Measurements from ENCODE around the gene UBR4.
"Not testable (repeated sequence)": the region's sequence is repeated elsewhere in the genome, so short reads cannot be mapped to it uniquely, and the experiment has no call there.

Gene UBR4

DNA sequence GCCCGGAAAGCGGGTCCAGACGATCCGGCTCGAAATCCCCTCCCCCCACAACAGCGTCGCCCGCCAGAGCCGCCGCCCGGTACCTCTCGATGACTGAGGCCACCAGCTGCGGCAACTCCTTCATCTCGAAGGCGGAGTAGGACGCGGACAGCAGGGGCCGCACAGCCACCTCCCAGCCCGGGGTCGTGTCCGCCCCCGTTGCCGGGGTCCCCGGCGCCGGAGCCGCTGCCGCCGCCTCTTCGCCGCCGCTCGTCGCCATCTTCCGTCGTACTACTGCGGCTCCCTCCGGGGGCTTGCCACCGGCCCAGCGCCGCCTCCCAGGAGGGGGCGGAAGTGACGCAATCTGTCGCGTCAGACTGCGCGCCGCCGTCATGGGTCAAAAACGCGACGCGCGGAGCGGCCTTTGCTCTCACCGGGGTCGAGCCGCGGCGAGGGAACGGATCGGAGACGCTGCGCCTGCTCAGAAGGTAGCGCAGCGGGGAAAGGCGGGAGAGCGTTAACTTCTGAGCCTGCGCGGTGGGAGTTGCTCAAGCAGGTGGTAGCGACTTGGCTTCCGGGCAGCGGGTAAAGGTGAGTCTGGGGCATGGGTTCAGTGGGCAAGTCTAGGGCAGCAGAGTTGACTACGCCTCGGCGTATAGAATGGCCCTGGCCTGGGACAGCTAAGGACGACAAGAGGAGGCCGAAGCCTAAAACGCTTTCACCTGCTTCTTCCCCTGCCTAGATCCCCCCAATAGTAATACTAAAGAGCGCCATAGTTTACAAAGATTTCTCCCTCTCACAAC, at the start of gene UBR4:
Gene UBR4, minus strand, starts transcription at position 277 of the 782 bp plus-strand sequence. Its CDS starts 18 bp downstream, at position 259.
- peak within 1 kb of the TSS; percentile 93 for H3K4me3 ChIP-seq (ENCODE audit: low read length)
- peak; percentile 81 for DNase-seq (ENCODE audit: low read depth)
- TF ChIP-seq, protein P1, sequence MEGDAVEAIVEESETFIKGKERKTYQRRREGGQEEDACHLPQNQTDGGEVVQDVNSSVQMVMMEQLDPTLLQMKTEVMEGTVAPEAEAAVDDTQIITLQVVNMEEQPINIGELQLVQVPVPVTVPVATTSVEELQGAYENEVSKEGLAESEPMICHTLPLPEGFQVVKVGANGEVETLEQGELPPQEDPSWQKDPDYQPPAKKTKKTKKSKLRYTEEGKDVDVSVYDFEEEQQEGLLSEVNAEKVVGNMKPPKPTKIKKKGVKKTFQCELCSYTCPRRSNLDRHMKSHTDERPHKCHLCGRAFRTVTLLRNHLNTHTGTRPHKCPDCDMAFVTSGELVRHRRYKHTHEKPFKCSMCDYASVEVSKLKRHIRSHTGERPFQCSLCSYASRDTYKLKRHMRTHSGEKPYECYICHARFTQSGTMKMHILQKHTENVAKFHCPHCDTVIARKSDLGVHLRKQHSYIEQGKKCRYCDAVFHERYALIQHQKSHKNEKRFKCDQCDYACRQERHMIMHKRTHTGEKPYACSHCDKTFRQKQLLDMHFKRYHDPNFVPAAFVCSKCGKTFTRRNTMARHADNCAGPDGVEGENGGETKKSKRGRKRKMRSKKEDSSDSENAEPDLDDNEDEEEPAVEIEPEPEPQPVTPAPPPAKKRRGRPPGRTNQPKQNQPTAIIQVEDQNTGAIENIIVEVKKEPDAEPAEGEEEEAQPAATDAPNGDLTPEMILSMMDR (conservative IDR thresholded peaks at IDR 0.05; ENCODE audit: low read depth, low read length): no peak

DNA sequence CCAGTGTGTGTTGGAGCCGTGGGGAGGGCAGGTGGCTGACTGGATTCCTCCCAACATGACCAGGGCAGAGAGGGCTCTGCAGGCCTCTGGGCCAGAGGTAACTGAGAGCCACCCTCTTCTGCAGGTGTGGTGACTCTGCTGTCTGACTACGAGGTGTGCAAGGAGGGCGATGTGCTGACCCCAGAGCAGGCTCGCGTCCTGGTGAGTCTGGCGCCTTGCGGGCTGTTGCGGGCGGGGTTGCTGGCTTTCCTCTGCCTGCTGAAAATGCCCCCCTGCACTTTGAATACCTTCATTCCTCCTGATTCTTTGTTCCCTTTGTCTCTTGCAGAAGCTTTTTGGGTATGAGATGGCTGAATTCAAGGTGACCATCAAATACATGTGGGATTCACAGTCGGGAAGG, 48.3 kb upstream of the UBR4 start:
- TF ChIP-seq, protein P1 (conservative IDR thresholded peaks at IDR 0.05; ENCODE audit: low read depth, low read length): no peak
- no peak overlapping the region for H3K4me3 ChIP-seq (ENCODE audit: low read length)
- no peak for DNase-seq (ENCODE audit: low read depth)

DNA sequence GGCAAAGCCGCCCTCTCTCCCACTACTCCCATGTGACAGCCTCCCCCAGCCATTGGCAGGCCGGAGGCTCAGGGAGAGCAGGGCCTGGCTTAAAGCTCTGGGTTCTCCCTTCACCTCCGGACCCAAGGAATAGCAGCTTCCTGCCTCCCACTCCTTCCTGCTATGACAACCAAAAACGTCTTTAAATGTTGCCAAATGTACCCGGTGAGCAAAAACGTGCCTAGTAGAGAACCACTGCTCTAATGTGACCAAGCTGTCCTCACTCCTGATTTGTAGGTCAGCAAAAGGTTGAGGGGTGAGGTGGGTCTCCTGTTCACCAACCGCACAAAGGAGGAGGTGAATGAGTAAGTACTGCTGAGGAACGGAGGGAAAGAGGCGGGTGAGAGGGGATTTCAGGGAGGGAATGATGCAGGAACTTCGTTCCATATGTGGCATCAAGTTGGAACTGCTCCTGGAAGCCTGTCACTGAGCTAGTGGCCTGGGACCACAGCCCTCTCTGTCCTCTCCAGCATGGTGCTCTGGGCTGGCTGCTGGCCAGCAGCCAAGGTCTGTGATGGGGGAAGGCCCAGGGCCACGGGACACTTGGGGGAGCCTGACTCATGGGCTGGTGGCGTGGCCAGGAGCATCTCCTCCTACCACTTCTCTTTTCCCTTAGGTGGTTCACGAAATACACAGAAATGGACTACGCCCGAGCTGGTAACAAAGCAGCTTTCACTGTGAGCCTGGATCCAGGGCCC, 47.3 kb upstream of the UBR4 start:
- no peak for DNase-seq (ENCODE audit: low read depth)
- TF ChIP-seq, protein P1 (conservative IDR thresholded peaks at IDR 0.05; ENCODE audit: low read depth, low read length): no peak
- H3K4me3 ChIP-seq (ENCODE audit: low read length): no peak overlapping the region

DNA sequence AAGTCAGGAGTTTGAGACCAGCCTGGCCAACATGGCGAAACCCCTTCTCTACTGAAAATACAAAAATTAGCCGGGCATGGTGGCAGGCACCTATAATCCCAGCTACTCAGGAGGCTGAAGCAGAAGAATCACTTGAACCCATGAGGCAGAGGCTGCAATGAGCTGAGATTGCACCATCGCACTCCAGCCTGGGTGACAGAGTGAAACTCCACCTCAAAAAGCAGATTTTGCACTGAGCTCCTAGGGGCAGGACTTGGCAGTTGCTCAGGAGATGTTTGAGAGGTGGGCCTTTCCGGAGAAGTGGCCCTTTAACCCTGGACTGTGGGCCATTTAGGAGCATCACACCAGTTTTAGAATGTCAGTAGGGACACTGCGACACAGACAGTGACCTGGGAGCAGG, 46.2 kb upstream of the UBR4 start:
- DNase-seq (ENCODE audit: low read depth); H3K4me3 ChIP-seq (ENCODE audit: low read length): not testable (repeated sequence)

DNA sequence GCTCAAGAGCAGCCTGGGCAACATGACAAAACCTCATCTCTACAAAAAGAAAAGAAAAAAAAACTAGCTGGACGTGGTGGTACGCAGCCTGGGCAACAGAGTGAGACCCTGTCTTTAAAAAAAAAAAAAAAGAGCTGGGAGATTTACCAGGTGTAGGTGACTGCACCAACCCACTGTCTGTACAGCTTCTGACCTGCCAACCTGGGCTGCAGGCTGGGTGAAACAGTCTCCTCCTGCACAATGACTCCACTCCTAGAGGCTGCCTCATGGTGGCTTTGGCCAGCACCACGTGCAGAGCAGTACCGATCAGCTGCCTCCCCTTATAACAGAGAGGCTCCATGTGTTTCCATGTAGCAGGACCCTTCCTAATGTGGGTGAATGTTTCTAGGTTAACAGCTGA, 45.2 kb upstream of the UBR4 start:
- TF ChIP-seq, protein P1 (conservative IDR thresholded peaks at IDR 0.05; ENCODE audit: low read depth, low read length): no peak
- DNase-seq (ENCODE audit: low read depth): no peak
- H3K4me3 ChIP-seq (ENCODE audit: low read length): no peak overlapping the region

DNA sequence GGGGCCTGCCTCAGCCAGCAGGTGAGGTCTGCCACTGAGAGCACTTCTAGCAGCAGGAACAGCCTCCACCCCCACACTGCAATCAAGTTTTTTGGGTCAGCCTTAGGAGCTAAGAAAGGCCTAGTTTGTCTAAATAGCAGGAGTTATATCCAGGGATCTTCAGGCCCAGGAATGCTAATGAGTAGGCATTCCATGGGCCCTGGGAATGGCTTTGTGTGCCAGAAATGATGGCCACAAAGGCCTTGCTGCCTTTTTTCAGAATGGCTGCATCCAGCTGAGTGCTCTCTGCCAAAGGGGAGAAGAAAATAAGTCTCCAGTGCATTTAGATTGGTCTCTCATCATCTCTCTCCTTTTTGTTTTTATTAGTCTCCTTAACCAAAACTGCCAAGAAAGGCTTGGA, 44.4 kb upstream of the UBR4 start:
- no peak for DNase-seq (ENCODE audit: low read depth)
- TF ChIP-seq, protein P1 (conservative IDR thresholded peaks at IDR 0.05; ENCODE audit: low read depth, low read length): no peak
- H3K4me3 ChIP-seq (ENCODE audit: low read length): no peak overlapping the region

DNA sequence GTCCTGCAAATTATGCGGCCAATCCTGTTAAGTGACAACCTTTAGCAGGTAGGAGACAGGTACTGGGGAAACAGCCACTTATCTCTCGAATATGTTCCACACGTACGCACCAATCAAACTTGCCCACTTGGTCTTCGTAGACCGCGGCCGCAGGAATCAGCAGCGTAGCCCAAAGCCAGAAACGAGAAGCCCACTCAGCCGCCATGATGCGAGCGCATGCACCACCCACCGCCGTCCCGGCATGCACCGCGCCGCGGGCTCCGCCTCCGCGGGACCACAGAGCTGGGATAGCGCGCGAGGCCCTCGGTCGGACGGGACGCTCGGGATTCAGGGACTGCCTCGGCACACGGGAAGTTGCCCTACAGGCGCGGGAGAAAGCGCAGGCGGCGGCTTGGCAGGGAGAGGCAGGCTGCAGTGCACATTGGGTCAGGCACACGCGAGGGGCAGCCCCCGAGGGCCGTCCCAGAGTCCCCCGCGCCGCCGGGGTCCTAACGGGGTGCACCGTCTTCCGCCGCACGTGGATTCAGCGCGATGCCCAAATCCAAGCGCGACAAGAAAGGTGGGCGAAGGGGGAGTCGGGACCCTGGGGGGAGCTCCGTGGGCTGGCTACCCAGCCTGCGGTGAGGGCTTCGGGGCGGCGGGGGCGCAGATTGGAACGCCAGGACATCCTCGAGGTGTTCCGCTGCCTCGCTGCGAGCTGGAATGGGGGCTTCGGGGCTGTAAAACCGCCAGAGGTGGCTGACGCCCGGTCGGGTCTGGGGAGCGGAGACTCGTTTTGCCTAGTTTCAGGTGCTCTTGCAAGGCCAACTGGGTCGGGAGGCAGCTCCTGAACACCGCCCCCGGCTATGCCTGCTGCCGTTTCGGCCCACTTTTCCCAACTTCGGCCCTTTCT, 41.5 kb upstream of the UBR4 start, which contains the start of the genes EMC1 and MRTO4:
Gene EMC1, minus strand, starts transcription at position 220 of the 892 bp plus-strand sequence. Its CDS starts 15 bp downstream, at position 205.
Gene MRTO4, plus strand, starts transcription at position 501 of the 892 bp plus-strand sequence. Its CDS starts 31 bp downstream, at position 532.
- peak; percentile 44 for DNase-seq (ENCODE audit: low read depth)
- TF ChIP-seq, protein P1 (conservative IDR thresholded peaks at IDR 0.05; ENCODE audit: low read depth, low read length): no peak
- peak within 1 kb of the TSS; percentile 99 for H3K4me3 ChIP-seq (ENCODE audit: low read length)

Measured in retinal pigment epithelial cell (primary cell).